Measurements from ENCODE around the gene CACNA1E. TPM values are rescaled to one million over a fixed set of nuclear protein-coding genes. Genes with fewer than 3 reads are reported as not detected.

The CACNA1E gene
- total RNA-seq, 1 donor from 2014 or later: 2.1 TPM

DNA sequence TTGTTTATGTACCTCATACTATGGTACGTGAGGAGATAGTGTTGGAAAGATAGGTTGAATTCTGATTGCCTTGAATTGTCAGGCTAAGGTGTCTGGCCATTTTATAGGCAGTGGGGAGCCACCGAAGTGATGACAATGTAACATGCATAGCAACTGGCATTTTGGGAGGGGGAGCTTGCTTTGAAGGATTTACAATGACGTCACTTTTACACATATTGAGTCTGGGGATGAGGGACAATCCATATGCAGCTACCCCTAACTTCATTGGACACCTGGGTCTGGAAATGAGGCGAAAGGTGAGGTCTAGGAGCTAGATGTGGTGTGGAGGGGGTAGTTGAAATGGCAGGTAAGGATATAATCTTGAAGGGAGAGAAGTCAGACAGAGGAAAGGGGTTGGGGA is 7.7 kb upstream of the CACNA1E start:
- TF ChIP-seq, protein P1, sequence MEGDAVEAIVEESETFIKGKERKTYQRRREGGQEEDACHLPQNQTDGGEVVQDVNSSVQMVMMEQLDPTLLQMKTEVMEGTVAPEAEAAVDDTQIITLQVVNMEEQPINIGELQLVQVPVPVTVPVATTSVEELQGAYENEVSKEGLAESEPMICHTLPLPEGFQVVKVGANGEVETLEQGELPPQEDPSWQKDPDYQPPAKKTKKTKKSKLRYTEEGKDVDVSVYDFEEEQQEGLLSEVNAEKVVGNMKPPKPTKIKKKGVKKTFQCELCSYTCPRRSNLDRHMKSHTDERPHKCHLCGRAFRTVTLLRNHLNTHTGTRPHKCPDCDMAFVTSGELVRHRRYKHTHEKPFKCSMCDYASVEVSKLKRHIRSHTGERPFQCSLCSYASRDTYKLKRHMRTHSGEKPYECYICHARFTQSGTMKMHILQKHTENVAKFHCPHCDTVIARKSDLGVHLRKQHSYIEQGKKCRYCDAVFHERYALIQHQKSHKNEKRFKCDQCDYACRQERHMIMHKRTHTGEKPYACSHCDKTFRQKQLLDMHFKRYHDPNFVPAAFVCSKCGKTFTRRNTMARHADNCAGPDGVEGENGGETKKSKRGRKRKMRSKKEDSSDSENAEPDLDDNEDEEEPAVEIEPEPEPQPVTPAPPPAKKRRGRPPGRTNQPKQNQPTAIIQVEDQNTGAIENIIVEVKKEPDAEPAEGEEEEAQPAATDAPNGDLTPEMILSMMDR (conservative IDR thresholded peaks at IDR 0.05): no peak
- no peaks in the 10 kb centered on the region for H3K4me1 Mint-ChIP-seq (ENCODE audit: unreplicated experiment)
- DNase-seq (ENCODE audit: extremely low spot score, unreplicated experiment): no peak
- no peaks in the 10 kb centered on the region for H3K36me3 Mint-ChIP-seq
- no peak overlapping the region for H3K4me3 Mint-ChIP-seq
- H3K9me3 Mint-ChIP-seq: no peaks in the 10 kb centered on the region
- no peak overlapping the region for H3K27ac Mint-ChIP-seq
- H3K27me3 Mint-ChIP-seq: peaks cover 29% of the 10 kb centered on the region

DNA sequence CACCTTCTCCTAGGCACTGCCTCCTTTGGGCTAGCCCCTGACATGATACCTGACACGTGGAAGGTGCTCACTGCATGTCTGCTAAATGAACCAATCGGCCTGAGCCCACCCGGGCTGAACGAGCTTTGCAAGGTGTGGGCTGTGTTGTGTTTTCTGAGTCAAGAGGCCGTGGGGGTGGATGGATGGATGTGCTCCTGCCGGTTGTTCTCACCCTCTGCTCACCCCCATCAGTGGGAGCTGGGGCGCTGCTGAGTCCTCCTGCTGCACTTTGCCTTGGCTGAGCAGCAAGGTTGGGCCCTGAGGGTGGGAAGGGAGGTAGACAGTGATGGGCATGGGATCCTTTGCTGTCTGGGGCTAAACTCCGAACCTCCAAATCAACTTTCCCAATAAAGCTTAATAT is 6.7 kb upstream of the CACNA1E start:
- H3K9me3 Mint-ChIP-seq: no peaks in the 10 kb centered on the region
- H3K27ac Mint-ChIP-seq: no peak overlapping the region
- peaks cover 39% of the 10 kb centered on the region for H3K27me3 Mint-ChIP-seq
- TF ChIP-seq, protein P1 (conservative IDR thresholded peaks at IDR 0.05): no peak
- DNase-seq (ENCODE audit: extremely low spot score, unreplicated experiment): no peak
- no peaks in the 10 kb centered on the region for H3K4me1 Mint-ChIP-seq (ENCODE audit: unreplicated experiment)
- H3K4me3 Mint-ChIP-seq: no peak overlapping the region
- no peaks in the 10 kb centered on the region for H3K36me3 Mint-ChIP-seq

DNA sequence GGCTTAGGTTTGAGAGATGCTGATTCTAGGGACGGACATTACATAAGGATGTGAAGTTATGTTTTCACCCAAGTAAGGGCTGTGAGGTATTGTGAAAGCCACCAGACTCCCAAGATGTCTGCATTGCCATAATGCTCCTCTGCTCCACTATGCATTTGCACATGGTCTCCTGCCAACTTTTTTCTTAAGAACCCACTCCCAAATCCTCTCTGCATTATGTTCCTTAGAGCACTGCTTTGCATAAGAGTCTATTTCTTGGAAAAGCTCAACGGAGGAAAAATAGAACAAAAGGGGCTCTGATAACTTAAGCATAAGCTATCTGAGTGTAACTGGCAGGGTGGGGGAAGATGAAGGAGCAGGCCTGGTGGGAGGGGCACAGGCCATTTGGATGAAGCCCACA is 5.0 kb upstream of the CACNA1E start:
- Mint-ChIP-seq H3K27me3 (peaks cover 57% of the 10 kb centered on the region), H3K27ac (no peak overlapping the region), H3K4me3 (no peak overlapping the region), H3K9me3 (no peaks in the 10 kb centered on the region), H3K4me1 (ENCODE audit: unreplicated experiment) (peaks cover 4% of the 10 kb centered on the region), H3K36me3 (no peaks in the 10 kb centered on the region)
- no peak for DNase-seq (ENCODE audit: extremely low spot score, unreplicated experiment)
- TF ChIP-seq, protein P1 (conservative IDR thresholded peaks at IDR 0.05): no peak

DNA sequence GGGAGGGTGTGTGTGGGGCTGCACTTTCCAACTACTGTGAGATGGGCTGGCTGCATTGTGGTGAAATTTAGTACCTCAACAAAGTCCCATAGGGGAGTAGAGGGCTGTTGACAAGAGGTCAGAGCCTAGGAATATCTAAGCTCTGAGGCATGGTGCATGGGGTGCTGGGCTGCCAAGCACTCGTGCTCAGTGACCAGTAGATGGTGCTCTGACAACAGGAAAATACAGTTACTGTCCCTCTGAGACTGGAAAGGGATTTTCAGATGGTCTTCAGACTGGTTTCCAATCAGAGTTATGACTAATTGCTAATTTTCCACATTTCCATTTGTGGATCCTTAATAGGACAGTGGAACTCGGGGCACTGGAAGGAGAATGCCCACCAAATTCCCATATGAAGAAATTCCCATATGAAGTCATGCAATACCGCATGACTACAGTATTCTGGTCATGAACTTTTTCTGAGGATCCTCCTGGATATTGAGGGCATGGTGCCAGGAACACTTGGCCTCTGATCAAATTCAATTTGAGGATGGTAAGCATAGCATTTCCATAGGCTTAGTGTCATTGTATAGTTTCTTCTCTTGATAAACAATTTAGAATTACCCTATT is 4.1 kb upstream of the CACNA1E start:
- TF ChIP-seq, protein P1 (conservative IDR thresholded peaks at IDR 0.05): peak; percentile 89
- Mint-ChIP-seq H3K36me3 (no peaks in the 10 kb centered on the region), H3K27me3 (peaks cover 66% of the 10 kb centered on the region), H3K4me3 (no peak overlapping the region), H3K9me3 (no peaks in the 10 kb centered on the region), H3K27ac (no peak overlapping the region), H3K4me1 (ENCODE audit: unreplicated experiment) (peaks cover 4% of the 10 kb centered on the region)
- no peak for DNase-seq (ENCODE audit: extremely low spot score, unreplicated experiment)

DNA sequence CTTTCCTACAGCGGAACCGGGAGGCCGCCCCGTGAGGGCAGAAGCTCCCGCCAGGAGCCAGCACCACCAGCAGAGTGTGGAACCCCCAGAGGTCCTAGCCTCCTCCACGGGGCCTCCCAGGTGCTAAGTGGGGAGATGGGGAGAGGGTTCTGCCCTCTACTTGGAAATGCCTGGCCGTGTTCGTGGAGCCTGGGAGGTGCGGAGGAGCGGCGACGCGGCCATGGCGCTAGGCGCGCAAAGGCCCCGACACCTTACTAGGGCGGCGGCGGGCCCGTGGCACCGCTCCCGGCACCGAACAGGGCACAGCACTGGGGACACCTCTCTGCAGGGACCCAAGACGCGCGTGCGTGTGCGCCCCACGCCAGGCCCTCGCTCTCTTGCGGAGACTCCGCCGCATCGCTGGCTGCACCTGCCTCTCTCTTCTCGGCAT is 1.3 kb upstream of the CACNA1E start:
- peaks cover 92% of the 10 kb centered on the region for H3K27me3 Mint-ChIP-seq

More for the DNA sequence above, 1.3 kb upstream of the CACNA1E start:
- Mint-ChIP-seq H3K27ac (no peak overlapping the region), H3K9me3 (no peaks in the 10 kb centered on the region), H3K4me1 (ENCODE audit: unreplicated experiment) (peaks cover 10% of the 10 kb centered on the region), H3K4me3 (peak overlapping the region; percentile 86), H3K36me3 (no peaks in the 10 kb centered on the region)
- DNase-seq (ENCODE audit: extremely low spot score, unreplicated experiment): no peak
- TF ChIP-seq, protein P1 (conservative IDR thresholded peaks at IDR 0.05): no peak
